Activated T-cell treated with anti-CD3 and anti-CD28 coated beads for 4 hours (primary cell): Measurements from ENCODE around the gene TBX21.

Experiments used
- DNase-seq: peaks from one replicate; pipeline ENCODE4 v3.0.0-alpha.2; 2020

Gene TBX21

GRCh38 chr17:47733047-47733673 is at the start of gene TBX21:
TSS of gene TBX21 (plus strand) at chr17:47733236. CDS start at chr17:47733455, 219 bp downstream.
- DNase-seq = peak; percentile 89

- DNase-seq = no peak
These were observed 49.0 kb upstream of the TBX21 start for GRCh38 chr17:47684025-47684424.

- no peak for DNase-seq
These were observed 48.4 kb upstream of the TBX21 start for GRCh38 chr17:47684535-47685193.

GRCh38 chr17:47685556-47686275 is 47.3 kb upstream of the TBX21 start:
- DNase-seq = no peak

GRCh38 chr17:47686276-47686635 is 46.8 kb upstream of the TBX21 start:
- DNase-seq = no peak

- no peak for DNase-seq
These were observed 46.2 kb upstream of the TBX21 start for GRCh38 chr17:47686664-47687327.

GRCh38 chr17:47687328-47687690 is 45.7 kb upstream of the TBX21 start:
- no peak for DNase-seq

- DNase-seq = no peak
These were observed 45.3 kb upstream of the TBX21 start for GRCh38 chr17:47687748-47688147.

- DNase-seq = no peak
These were observed 42.9 kb upstream of the TBX21 start for GRCh38 chr17:47690121-47690520.

- DNase-seq = no peak
These were observed 40.7 kb upstream of the TBX21 start for GRCh38 chr17:47692137-47692894.

- no peak for DNase-seq
These were observed 39.9 kb upstream of the TBX21 start for GRCh38 chr17:47692895-47693730.

- DNase-seq = peak; percentile 61
These were observed 39.1 kb upstream of the TBX21 start, which contains the start of gene TBKBP1 for GRCh38 chr17:47693731-47694580. TSS of gene TBKBP1 (plus strand) at chr17:47694161. CDS start at chr17:47696113, 1,952 bp downstream.

- peak; percentile 59 for DNase-seq
These were observed 38.2 kb upstream of the TBX21 start for GRCh38 chr17:47694581-47695428.

- no peak for DNase-seq
These were observed 37.3 kb upstream of the TBX21 start for GRCh38 chr17:47695429-47696376.

- DNase-seq = no peak
These were observed 36.1 kb upstream of the TBX21 start for GRCh38 chr17:47696717-47697642.

- no peak for DNase-seq
These were observed 34.9 kb upstream of the TBX21 start for GRCh38 chr17:47697906-47698711.
